ENCODE results near the gene AKAP6.

AKAP6 gene

DNA sequence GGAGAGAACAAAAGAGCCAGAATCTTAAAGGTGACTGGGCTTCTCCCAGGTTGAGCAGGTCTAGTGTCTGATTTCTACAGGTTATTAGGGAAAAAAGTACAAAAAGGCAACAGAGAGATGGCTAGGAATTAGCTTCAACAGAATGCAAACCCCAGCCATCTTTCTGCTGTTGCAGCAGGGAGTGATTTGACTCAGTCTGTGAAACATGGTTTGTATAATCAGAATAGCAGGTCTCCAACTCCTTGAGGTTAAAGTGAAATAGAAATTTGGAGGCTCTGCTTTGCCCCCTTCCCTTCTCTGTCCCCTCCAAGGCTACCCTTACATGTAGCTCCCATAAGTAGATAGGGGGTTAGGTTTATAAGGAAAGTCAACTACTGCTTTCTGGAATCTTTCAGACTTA, 105.8 kb downstream of the AKAP6 start:
- no peak for DNase-seq (ENCODE audit: low read depth)
- TF ChIP-seq, protein P1, sequence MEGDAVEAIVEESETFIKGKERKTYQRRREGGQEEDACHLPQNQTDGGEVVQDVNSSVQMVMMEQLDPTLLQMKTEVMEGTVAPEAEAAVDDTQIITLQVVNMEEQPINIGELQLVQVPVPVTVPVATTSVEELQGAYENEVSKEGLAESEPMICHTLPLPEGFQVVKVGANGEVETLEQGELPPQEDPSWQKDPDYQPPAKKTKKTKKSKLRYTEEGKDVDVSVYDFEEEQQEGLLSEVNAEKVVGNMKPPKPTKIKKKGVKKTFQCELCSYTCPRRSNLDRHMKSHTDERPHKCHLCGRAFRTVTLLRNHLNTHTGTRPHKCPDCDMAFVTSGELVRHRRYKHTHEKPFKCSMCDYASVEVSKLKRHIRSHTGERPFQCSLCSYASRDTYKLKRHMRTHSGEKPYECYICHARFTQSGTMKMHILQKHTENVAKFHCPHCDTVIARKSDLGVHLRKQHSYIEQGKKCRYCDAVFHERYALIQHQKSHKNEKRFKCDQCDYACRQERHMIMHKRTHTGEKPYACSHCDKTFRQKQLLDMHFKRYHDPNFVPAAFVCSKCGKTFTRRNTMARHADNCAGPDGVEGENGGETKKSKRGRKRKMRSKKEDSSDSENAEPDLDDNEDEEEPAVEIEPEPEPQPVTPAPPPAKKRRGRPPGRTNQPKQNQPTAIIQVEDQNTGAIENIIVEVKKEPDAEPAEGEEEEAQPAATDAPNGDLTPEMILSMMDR (IDR thresholded peaks at IDR 0.05; ENCODE audit: low read depth, low read length, missing control alignments) = no peak

GRCh38 chr14:32435411-32435810, 106.3 kb downstream of the AKAP6 start:
- no peak for DNase-seq (ENCODE audit: low read depth)
- H3K4me3 ChIP-seq (ENCODE audit: low read depth, low read length) = no peak overlapping the region
- TF ChIP-seq, protein P1 (IDR thresholded peaks at IDR 0.05; ENCODE audit: low read depth, low read length, missing control alignments) = no peak

More for the DNA sequence above, 105.8 kb downstream of the AKAP6 start:
- no peak overlapping the region for H3K4me3 ChIP-seq (ENCODE audit: low read depth, low read length)

DNA sequence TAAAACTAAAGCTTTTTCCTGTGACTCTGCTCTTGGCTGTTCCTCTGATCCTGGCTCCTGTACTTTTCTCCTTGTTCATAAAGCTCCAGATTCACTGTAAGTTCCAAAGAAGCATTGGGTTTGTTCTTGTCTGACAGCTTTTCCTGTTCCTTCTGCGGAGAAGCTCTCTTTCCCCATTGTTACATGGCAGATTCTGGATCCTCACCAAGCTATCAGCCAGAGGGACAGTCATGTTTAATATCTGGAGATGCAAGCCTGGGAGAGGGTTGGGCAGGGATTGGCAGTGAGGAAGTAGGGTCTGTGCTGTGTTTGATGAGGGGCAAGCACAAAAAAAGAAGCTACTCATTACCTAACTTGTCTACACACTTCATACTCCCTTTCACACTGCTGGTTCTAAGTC, 107.9 kb downstream of the AKAP6 start:
- TF ChIP-seq, protein P1 (IDR thresholded peaks at IDR 0.05; ENCODE audit: low read depth, low read length, missing control alignments) = no peak
- H3K4me3 ChIP-seq (ENCODE audit: low read depth, low read length) = no peak overlapping the region
- DNase-seq (ENCODE audit: low read depth) = no peak

- TF ChIP-seq, protein P1 (IDR thresholded peaks at IDR 0.05; ENCODE audit: low read depth, low read length, missing control alignments) = no peak
- no peak overlapping the region for H3K4me3 ChIP-seq (ENCODE audit: low read depth, low read length)
- DNase-seq (ENCODE audit: low read depth) = no peak
Measured at GRCh38 chr14:32438517-32438916, 109.4 kb downstream of the AKAP6 start.

- no peak overlapping the region for H3K4me3 ChIP-seq (ENCODE audit: low read depth, low read length)
- no peak for DNase-seq (ENCODE audit: low read depth)
- TF ChIP-seq, protein P1 (IDR thresholded peaks at IDR 0.05; ENCODE audit: low read depth, low read length, missing control alignments) = no peak
Measured at GRCh38 chr14:32443890-32444661, 115.0 kb downstream of the AKAP6 start.

- TF ChIP-seq, protein P1 (IDR thresholded peaks at IDR 0.05; ENCODE audit: low read depth, low read length, missing control alignments) = no peak
- DNase-seq (ENCODE audit: low read depth) = no peak
- H3K4me3 ChIP-seq (ENCODE audit: low read depth, low read length) = no peak overlapping the region
Measured at GRCh38 chr14:32447371-32447770, 118.3 kb downstream of the AKAP6 start.

DNA sequence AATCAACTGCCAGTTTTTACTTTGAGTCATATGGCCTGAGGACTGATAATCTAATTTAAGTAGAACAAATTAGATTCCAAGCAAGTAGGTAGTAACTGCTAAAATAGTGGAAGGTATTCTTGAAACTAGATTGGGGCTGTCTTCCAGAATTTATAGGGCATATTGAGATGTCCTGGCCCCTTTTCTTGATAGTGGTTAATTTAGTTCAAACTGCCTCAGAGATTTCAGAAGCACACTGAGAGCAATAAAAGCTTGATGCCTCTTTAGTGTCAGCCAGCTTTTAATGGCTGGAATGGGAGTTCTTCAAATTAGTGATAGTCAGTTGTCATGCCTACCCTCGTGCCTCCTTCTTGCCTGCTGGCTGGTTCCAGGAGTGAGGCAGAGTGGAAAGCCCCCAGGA, 120.5 kb downstream of the AKAP6 start:
- no peak for DNase-seq (ENCODE audit: low read depth)
- H3K4me3 ChIP-seq (ENCODE audit: low read depth, low read length) = no peak overlapping the region
- TF ChIP-seq, protein P1 (IDR thresholded peaks at IDR 0.05; ENCODE audit: low read depth, low read length, missing control alignments) = no peak

Data from GM12864 (cell line).